D721Med (cell line): ENCODE results near the gene TNXB.
"Not testable (repeated sequence)": the region's sequence is repeated elsewhere in the genome, so short reads cannot be mapped to it uniquely, and the experiment has no call there.

Experiments used
- DNase-seq: peaks from one replicate; pipeline ENCODE4 v3.0.0; 2011; ENCODE audit warnings: low spot score; ENCODE audit not compliant: insufficient read length
- FAIRE-seq: peaks from 2 replicates; lab custom pipeline; 2011; peaks lifted over from hg19 to GRCh38; lab: Jason Lieb, UNC
- TF ChIP-seq, protein P1 (sequence below): IDR thresholded peaks from 2 replicates; pipeline ENCODE4 v1.5.1; 2012; ENCODE audit warnings: mild to moderate bottlenecking, control low read depth; ENCODE audit not compliant: insufficient read depth; ENCODE audit errors: missing control alignments

Gene TNXB

DNA sequence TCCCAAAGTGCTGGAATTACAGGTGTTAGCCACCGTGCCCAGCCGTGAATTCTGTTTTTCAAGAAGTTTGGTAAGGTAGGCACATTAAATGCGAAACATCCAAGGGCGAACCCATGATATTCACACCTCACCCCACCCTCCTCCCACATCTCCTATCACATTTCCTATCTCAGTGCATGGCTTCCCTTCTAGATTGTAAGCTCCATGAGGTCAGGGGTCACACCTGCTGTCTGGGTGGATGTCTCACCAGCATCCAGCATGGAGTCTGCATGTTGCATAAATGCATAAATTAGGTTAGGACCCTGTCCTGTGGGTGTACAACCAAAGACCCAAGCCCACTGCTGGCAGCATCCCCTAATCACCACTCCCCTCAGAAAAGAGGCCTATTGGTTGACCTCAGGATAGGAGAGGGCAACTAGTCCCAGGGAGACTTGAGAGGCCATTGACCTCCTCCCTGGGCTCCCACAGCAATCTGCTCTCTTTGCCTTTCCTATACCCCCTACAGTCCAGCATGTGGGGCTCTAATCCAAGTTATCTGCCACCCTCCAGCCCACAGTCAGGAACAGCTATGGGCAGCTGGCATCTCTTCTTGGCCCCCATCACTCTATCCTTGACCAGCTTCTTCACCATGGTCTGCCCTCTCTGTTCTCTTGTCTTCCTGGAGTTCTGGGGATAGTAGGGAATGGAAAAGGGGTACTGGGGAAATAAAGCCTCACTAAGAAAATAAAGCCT lies 38.4 kb upstream of the TNXB start:
- TF ChIP-seq, protein P1, sequence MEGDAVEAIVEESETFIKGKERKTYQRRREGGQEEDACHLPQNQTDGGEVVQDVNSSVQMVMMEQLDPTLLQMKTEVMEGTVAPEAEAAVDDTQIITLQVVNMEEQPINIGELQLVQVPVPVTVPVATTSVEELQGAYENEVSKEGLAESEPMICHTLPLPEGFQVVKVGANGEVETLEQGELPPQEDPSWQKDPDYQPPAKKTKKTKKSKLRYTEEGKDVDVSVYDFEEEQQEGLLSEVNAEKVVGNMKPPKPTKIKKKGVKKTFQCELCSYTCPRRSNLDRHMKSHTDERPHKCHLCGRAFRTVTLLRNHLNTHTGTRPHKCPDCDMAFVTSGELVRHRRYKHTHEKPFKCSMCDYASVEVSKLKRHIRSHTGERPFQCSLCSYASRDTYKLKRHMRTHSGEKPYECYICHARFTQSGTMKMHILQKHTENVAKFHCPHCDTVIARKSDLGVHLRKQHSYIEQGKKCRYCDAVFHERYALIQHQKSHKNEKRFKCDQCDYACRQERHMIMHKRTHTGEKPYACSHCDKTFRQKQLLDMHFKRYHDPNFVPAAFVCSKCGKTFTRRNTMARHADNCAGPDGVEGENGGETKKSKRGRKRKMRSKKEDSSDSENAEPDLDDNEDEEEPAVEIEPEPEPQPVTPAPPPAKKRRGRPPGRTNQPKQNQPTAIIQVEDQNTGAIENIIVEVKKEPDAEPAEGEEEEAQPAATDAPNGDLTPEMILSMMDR: no peak
- no peak for FAIRE-seq
- DNase-seq: no peak

DNA sequence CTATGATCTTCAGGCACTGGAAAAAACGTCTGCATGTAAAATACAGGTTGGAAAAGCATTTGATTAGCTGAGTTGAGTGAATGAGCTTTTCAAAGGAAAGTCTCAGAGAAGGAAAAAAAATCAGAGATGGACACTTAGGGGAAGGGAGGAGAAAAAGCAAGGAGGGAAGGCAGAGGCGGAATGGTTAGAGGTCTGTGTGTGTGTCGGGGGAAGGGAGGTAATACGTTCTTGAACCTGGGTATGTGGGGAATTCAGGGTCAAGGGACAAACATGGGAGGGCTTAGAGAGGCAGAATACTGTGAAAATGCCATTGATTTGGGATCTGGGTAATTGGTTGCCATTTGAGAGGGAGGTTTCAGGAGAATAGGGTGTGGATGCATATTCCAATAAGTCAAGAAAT lies 37.5 kb upstream of the TNXB start:
- TF ChIP-seq, protein P1: no peak
- FAIRE-seq (no peak), DNase-seq (no peak)

DNA sequence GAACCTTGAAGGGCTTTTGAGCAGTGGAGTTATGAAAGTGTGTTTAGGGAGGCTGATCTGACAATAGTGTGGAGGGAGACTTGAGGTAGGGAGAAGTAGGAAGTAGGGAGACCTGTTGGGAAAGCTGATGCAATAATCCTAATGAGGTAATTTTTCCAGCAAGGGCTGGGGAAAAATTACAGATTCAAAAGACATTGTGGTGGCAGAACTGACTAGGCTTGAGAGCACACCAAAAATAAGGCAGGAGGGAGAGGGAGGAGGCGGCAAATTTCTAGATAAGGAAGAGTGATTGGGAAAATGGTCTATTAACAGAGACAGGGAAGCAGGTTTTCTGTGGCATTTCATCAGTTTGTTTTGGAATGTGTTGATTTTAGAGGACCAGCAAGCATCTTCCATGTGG lies 37.1 kb upstream of the TNXB start:
- TF ChIP-seq, protein P1: no peak
- DNase-seq: no peak
- no peak for FAIRE-seq

DNA sequence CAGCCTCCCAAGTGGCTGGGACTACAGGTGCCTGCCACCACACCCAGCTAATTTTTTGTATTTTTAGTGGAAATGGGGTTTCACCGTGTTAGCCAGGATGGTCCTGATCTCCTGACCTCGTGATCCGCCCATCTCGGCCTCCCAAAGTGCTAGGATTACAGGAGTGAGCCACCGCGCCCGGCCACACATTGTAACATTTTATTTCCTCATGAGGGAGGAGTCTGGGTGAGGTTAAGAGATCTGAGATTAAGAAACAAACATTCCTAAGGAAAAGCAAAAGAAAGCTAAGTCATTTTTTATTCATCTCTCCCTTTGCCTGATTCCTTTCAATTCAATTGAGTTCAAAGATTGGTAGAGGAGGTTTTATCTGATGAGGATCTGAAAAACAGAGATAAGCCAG lies 35.1 kb upstream of the TNXB start:
- DNase-seq, FAIRE-seq: not testable (repeated sequence)

DNA sequence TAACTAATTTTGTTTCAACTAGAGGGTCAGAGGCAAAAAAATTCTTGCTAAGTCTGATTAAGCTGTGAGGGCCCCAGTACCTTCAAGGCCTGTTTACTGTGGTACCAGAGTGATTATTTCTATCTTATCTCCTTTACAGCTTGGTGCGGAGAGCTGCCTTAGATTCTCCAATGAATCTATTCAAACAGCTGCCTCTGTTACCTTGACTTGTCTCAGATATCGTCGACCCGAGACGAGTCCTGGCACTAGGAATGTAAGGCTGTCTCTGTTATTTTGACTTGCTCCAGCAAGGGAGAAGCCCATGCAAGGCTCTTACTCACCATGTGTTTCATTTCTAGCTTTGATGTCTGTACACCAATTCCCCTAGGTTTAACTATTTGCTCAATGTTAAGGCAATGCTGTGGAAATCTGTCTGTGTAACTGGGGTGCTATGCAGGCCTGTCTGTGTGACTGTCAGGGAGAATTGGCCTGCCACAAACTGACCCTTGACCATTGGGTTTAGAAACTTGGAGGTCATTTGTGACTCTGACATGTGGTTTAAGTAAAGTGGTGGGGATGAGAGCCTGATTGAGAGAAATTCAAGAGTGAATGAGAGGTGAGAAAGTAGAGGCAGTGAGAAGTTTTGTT lies 31.4 kb upstream of the TNXB start:
- DNase-seq (no peak), FAIRE-seq (no peak)
- TF ChIP-seq, protein P1: no peak

DNA sequence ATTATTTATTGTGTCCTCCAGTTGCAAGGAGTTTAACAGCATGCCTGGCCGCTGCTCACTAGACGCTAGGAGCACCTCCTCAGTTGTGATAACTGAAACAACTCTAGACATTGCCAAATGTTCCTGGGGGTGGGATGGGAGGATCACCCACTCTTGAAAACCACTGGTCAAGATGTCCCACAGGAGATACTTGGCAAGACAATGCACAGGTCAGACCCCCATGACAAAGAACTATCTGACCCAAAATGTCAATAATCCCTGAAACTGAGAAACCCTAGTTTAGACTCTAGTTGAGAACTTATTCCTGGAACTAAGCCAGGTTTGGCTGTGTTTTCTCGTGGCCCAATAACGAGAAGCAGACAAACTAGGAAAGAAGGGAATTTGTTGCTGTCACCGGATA lies 30.5 kb upstream of the TNXB start:
- TF ChIP-seq, protein P1: no peak
- DNase-seq (no peak), FAIRE-seq (no peak)

DNA sequence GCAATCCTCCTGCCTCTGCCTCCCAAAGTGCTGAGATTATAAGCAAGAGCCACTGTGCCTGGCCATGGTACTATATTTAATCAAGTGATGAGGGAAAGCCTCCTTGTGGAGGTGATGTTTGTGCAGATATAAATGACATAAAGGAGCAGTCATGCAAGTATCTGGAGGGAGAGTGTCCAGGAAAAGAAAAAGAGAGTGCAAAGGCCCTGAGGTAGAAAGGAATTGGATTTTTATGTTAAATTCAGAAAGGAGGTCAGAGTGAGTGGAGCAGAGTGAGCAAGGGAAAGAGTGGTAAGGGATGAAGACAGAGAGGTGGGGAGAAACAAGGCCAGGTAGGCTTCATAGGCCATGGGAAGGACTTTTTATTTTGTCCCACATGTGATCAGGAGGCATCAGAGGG lies 28.3 kb upstream of the TNXB start:
- DNase-seq (no peak), FAIRE-seq (no peak)
- TF ChIP-seq, protein P1: no peak

DNA sequence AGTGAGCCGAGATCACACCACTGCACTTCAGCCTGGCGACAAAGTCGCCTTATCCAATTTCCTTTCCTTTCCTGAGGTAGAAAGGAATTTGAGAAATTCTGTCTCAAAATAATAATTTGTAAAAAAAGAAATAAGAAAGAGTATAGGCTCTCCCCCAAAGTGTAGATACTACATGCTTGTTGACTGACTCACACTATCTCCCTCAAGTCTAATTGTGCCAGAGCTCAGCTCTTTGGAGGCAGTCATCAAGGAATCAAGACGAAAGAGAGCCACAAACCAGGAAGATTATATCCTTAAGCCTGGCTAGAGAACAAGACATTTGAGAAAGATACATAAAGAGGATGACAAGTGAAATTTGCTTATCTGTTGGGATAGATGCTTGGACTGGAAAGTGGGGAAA lies 24.6 kb upstream of the TNXB start:
- FAIRE-seq (no peak), DNase-seq (no peak)
- TF ChIP-seq, protein P1: no peak
